ENCODE data around the gene EMC9. TPM values are rescaled to one million over a fixed set of nuclear protein-coding genes. Genes with fewer than 3 reads are reported as not detected.

The EMC9 gene
- total RNA-seq, 1 donor from 2014 or later: 14.0 TPM

GRCh38 chr14:24183014-24183481 is 41.7 kb upstream of the EMC9 start:
- no peak overlapping the region for H2AFZ ChIP-seq (replicated peaks)
- H3K36me3 Mint-ChIP-seq: peaks cover 22% of the 10 kb centered on the region

GRCh38 chr14:24182110-24182882 is 40.9 kb upstream of the EMC9 start:
- Histone ChIP-seq H3K79me2 (ENCODE audit: low read depth) (peaks cover 7% of the 10 kb centered on the region), H3F3A (ENCODE audit: low read depth) (peaks cover 3% of the 10 kb centered on the region), H2AFZ (replicated peaks) (no peak overlapping the region), H3K4me3 (no peak overlapping the region), H3K27ac (no peak overlapping the region), H3K4me2 (no peak overlapping the region), H3K9ac (no peak overlapping the region), H3K27me3 (no peaks in the 10 kb centered on the region), H3K36me3 (no peaks in the 10 kb centered on the region), H4K20me1 (ENCODE audit: low read depth) (peaks cover 16% of the 10 kb centered on the region), H3K9me3 (ENCODE audit: low read depth) (no peaks in the 10 kb centered on the region), H3K4me1 (no peaks in the 10 kb centered on the region)
- H3K27ac Mint-ChIP-seq: peak overlapping the region; percentile 90
- H3K36me3 Mint-ChIP-seq: peaks cover 22% of the 10 kb centered on the region
- no peak for TF ChIP-seq CTCF (IDR thresholded peaks at IDR 0.05)
- no peak for TF ChIP-seq EZH2 (IDR thresholded peaks at IDR 0.05)
- TF ChIP-seq EZH2phosphoT487 (IDR thresholded peaks at IDR 0.05): no peak
- H3K9me3 Mint-ChIP-seq: no peaks in the 10 kb centered on the region
- H3K27me3 Mint-ChIP-seq (ENCODE audit: insufficient read depth, low read depth): peaks cover 3% of the 10 kb centered on the region
- DNase-seq (ENCODE audit: low spot score): no peak
- peaks cover 4% of the 10 kb centered on the region for H3K4me1 Mint-ChIP-seq
- peak overlapping the region; percentile 22 for H3K4me3 Mint-ChIP-seq

More at GRCh38 chr14:24183014-24183481, 41.7 kb upstream of the EMC9 start:
- Histone ChIP-seq H3F3A (ENCODE audit: low read depth) (peaks cover 8% of the 10 kb centered on the region), H4K20me1 (ENCODE audit: low read depth) (peaks cover 16% of the 10 kb centered on the region), H3K27me3 (no peaks in the 10 kb centered on the region), H3K36me3 (no peaks in the 10 kb centered on the region), H3K4me3 (no peak overlapping the region), H3K27ac (no peak overlapping the region), H3K79me2 (ENCODE audit: low read depth) (peaks cover 15% of the 10 kb centered on the region), H3K9ac (no peak overlapping the region), H3K4me2 (no peak overlapping the region), H3K4me1 (peaks cover 6% of the 10 kb centered on the region), H3K9me3 (ENCODE audit: low read depth) (no peaks in the 10 kb centered on the region)
- TF ChIP-seq EZH2 (IDR thresholded peaks at IDR 0.05): no peak
- no peak for TF ChIP-seq CTCF (IDR thresholded peaks at IDR 0.05)
- no peak for TF ChIP-seq EZH2phosphoT487 (IDR thresholded peaks at IDR 0.05)
- no peak for DNase-seq (ENCODE audit: low spot score)
- peaks cover 3% of the 10 kb centered on the region for H3K27me3 Mint-ChIP-seq (ENCODE audit: insufficient read depth, low read depth)
- H3K9me3 Mint-ChIP-seq: no peaks in the 10 kb centered on the region
- H3K4me1 Mint-ChIP-seq: peaks cover 10% of the 10 kb centered on the region
- H3K4me3 Mint-ChIP-seq: no peak overlapping the region
- H3K27ac Mint-ChIP-seq: no peak overlapping the region

GRCh38 chr14:24181371-24182077 is 40.1 kb upstream of the EMC9 start:
- Histone ChIP-seq H3K4me3 (no peak overlapping the region), H3K27me3 (no peaks in the 10 kb centered on the region), H4K20me1 (ENCODE audit: low read depth) (peaks cover 14% of the 10 kb centered on the region), H3K9ac (no peak overlapping the region), H3K27ac (no peak overlapping the region), H3K79me2 (ENCODE audit: low read depth) (no peaks in the 10 kb centered on the region), H3F3A (ENCODE audit: low read depth) (peaks cover 4% of the 10 kb centered on the region), H3K4me1 (no peaks in the 10 kb centered on the region), H3K4me2 (no peak overlapping the region), H3K9me3 (ENCODE audit: low read depth) (no peaks in the 10 kb centered on the region), H3K36me3 (no peaks in the 10 kb centered on the region), H2AFZ (replicated peaks) (no peak overlapping the region)
- peaks cover 22% of the 10 kb centered on the region for H3K36me3 Mint-ChIP-seq
- H3K9me3 Mint-ChIP-seq: no peaks in the 10 kb centered on the region
- TF ChIP-seq CTCF (IDR thresholded peaks at IDR 0.05): no peak
- TF ChIP-seq EZH2 (IDR thresholded peaks at IDR 0.05): no peak
- no peak for TF ChIP-seq EZH2phosphoT487 (IDR thresholded peaks at IDR 0.05)
- H3K4me3 Mint-ChIP-seq: no peak overlapping the region
- no peaks in the 10 kb centered on the region for H3K4me1 Mint-ChIP-seq
- no peak overlapping the region for H3K27ac Mint-ChIP-seq
- H3K27me3 Mint-ChIP-seq (ENCODE audit: insufficient read depth, low read depth): peaks cover 3% of the 10 kb centered on the region
- DNase-seq (ENCODE audit: low spot score): no peak
